ENCODE measurements around the gene KIRREL3. TPM values are rescaled to one million over a fixed set of nuclear protein-coding genes. Genes with fewer than 3 reads are reported as not detected.

The KIRREL3 gene
- total and polyA plus RNA-seq, 9 of the 15 experiments (the other 6 are each of a cell fraction or from before 2014, with no cell fraction given): 0.04 to 0.10 TPM; not detected in 7

DNA sequence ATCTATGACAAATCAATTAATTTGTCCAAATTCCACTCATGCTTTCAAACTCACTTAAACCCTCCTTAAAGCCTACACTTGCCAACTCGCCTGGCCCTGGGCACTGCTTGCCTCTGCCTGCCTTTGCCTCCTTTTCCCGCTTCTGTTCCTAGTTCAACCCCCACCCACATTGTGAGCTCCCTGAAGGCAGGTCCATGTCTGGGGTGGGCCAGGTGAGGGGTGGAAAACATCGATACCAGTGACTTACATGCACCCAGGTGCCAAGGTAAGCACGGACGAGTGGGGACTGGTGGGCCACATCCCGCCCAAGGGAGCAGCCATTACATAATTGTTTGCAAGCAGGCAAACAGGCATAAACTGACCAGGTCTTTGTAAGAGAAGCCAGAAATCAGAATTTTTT lies 498.9 kb downstream of the KIRREL3 start:
- H3K4me3 ChIP-seq: no peak overlapping the region
- H3K9me1 ChIP-seq (ENCODE audit: control insufficient read depth, insufficient read depth, low read length): no peaks in the 10 kb centered on the region
- no peak overlapping the region for H3K9ac ChIP-seq (ENCODE audit: insufficient read depth in 1 of 2, low read depth in 2 of 2, low read length in 2 of 2)
- CTCF ChIA-PET (ENCODE audit: low intra/inter-chr PET ratio): no interaction called here
- no peak for ATAC-seq
- no peak for DNase-seq (ENCODE audit: extremely low read depth in 1 of 4, low spot score in 3 of 4)
- no peaks in the 10 kb centered on the region for H3K9me3 ChIP-seq (replicated peaks; ENCODE audit: control insufficient read depth, insufficient read depth, low read depth, low read length)
- no peak overlapping the region for H3K4me2 ChIP-seq (ENCODE audit: insufficient read depth, low read length)
- H3K27me3 ChIP-seq (ENCODE audit: control insufficient read depth in 2 of 2, insufficient read depth in 2 of 2, low read length in 2 of 2): peaks cover 9 to 48% of the 10 kb centered on the region in 2 experiments; a peak in 4 of 5 replicates
- in situ Hi-C loops (cut with MboI) (no loop called here), intact Hi-C loops (cut with micrococcal nuclease) (no loop called here)
- H3K27ac ChIP-seq (ENCODE audit: extremely low read depth, low read depth, low read length): no peak overlapping the region
- no TSS peak for BruUV-seq (replicated peaks)
- no peaks in the 10 kb centered on the region for H4K20me1 ChIP-seq (replicated peaks; ENCODE audit: control insufficient read depth, insufficient read depth, low read length)
- FAIRE-seq: no peak
- no peaks in the 10 kb centered on the region for H3K36me3 ChIP-seq (ENCODE audit: control insufficient read depth, insufficient read depth, low read length)
- POLR2A ChIA-PET: interaction anchor here (0.7 to 1.3 kb wide), 3 partner anchors 14 to 21 kb away, joined by 3 to 5 read pairs (median 3); no protein-coding TSS in a partner anchor
- no peaks in the 10 kb centered on the region for H3K4me1 ChIP-seq (replicated peaks in 1 of 2; ENCODE audit: control insufficient read depth in 2 of 2, insufficient read depth in 2 of 2, low read length in 2 of 2)
- no peak overlapping the region for H2AFZ ChIP-seq (ENCODE audit: low read depth, low read length)
- 0% methylated on average over 6 of the region's 6 CpGs for WGBS (ENCODE audit: insufficient coverage, low coverage, missing lambda C conversion rate)
- no peaks in the 10 kb centered on the region for H3K79me2 ChIP-seq (ENCODE audit: control insufficient read depth, insufficient read depth, low read length)
- no peak for TF ChIP-seq ETV6 (IDR thresholded peaks at IDR 0.05; ENCODE audit: borderline replicate concordance in 1 of 2, low read depth in 2 of 2, low read length in 1 of 2)
- TF ChIP-seq ETV6 (CRISPR knock-in tag; IDR thresholded peaks at IDR 0.05; ENCODE audit: borderline replicate concordance): no peak
- no peak for TF ChIP-seq SMARCC2 (IDR thresholded peaks at IDR 0.05; ENCODE audit: low read depth)
- no peak for TF ChIP-seq NR1H2 (CRISPR knock-in tag; IDR thresholded peaks at IDR 0.05)
- TF ChIP-seq ELF1 (tag; IDR thresholded peaks at IDR 0.05): no peak
- TF ChIP-seq BRD9 (IDR thresholded peaks at IDR 0.05; ENCODE audit: low read depth, partially characterized antibody): no peak
- no peak for TF ChIP-seq JUN (IDR thresholded peaks at IDR 0.05; ENCODE audit: borderline replicate concordance, low read depth, low read length)
- no peak for TF ChIP-seq JUN (CRISPR knock-in tag; IDR thresholded peaks at IDR 0.05; ENCODE audit: borderline replicate concordance)
- TF ChIP-seq, protein P1, sequence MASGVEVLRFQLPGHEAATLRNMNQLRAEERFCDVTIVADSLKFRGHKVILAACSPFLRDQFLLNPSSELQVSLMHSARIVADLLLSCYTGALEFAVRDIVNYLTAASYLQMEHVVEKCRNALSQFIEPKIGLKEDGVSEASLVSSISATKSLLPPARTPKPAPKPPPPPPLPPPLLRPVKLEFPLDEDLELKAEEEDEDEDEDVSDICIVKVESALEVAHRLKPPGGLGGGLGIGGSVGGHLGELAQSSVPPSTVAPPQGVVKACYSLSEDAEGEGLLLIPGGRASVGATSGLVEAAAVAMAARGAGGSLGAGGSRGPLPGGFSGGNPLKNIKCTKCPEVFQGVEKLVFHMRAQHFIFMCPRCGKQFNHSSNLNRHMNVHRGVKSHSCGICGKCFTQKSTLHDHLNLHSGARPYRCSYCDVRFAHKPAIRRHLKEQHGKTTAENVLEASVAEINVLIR (CRISPR knock-in tag; IDR thresholded peaks at IDR 0.05): no peak
- no peak for TF ChIP-seq ARID1B (IDR thresholded peaks at IDR 0.05)
- TF ChIP-seq, protein P2, sequence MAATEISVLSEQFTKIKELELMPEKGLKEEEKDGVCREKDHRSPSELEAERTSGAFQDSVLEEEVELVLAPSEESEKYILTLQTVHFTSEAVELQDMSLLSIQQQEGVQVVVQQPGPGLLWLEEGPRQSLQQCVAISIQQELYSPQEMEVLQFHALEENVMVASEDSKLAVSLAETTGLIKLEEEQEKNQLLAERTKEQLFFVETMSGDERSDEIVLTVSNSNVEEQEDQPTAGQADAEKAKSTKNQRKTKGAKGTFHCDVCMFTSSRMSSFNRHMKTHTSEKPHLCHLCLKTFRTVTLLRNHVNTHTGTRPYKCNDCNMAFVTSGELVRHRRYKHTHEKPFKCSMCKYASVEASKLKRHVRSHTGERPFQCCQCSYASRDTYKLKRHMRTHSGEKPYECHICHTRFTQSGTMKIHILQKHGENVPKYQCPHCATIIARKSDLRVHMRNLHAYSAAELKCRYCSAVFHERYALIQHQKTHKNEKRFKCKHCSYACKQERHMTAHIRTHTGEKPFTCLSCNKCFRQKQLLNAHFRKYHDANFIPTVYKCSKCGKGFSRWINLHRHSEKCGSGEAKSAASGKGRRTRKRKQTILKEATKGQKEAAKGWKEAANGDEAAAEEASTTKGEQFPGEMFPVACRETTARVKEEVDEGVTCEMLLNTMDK (IDR thresholded peaks at IDR 0.05; ENCODE audit: borderline replicate concordance, insufficient read depth, low read depth, low read length, poor library complexity, severe bottlenecking): no peak
- TF ChIP-seq, protein P3, sequence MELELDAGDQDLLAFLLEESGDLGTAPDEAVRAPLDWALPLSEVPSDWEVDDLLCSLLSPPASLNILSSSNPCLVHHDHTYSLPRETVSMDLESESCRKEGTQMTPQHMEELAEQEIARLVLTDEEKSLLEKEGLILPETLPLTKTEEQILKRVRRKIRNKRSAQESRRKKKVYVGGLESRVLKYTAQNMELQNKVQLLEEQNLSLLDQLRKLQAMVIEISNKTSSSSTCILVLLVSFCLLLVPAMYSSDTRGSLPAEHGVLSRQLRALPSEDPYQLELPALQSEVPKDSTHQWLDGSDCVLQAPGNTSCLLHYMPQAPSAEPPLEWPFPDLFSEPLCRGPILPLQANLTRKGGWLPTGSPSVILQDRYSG (tag; conservative IDR thresholded peaks at IDR 0.05; ENCODE audit: low read depth): no peak
- TF ChIP-seq, protein P4, sequence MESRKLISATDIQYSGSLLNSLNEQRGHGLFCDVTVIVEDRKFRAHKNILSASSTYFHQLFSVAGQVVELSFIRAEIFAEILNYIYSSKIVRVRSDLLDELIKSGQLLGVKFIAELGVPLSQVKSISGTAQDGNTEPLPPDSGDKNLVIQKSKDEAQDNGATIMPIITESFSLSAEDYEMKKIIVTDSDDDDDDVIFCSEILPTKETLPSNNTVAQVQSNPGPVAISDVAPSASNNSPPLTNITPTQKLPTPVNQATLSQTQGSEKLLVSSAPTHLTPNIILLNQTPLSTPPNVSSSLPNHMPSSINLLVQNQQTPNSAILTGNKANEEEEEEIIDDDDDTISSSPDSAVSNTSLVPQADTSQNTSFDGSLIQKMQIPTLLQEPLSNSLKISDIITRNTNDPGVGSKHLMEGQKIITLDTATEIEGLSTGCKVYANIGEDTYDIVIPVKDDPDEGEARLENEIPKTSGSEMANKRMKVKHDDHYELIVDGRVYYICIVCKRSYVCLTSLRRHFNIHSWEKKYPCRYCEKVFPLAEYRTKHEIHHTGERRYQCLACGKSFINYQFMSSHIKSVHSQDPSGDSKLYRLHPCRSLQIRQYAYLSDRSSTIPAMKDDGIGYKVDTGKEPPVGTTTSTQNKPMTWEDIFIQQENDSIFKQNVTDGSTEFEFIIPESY (CRISPR knock-in tag; IDR thresholded peaks at IDR 0.05): no peak
- no peak for TF ChIP-seq TEAD1 (CRISPR knock-in tag; IDR thresholded peaks at IDR 0.05)
- no peak for TF ChIP-seq SMARCB1 (IDR thresholded peaks at IDR 0.05; ENCODE audit: insufficient read length, low read depth)
- no peak for TF ChIP-seq FOXA1 (IDR thresholded peaks at IDR 0.05; ENCODE audit: borderline replicate concordance)
- TF ChIP-seq HMG20B (CRISPR knock-in tag; IDR thresholded peaks at IDR 0.05): no peak
- TF ChIP-seq NR3C1 (CRISPR knock-in tag; IDR thresholded peaks at IDR 0.05): no peak

Data from K562 (cell line).